ENCODE results near the gene EHD1. TPM values are rescaled to one million over a fixed set of nuclear protein-coding genes. Genes with fewer than 3 reads are reported as not detected.

EHD1 gene
- polyA plus RNA-seq, 1 donor (not counting 4 experiments of a cell fraction or from before 2014, with no cell fraction given) = 73.9 TPM

- Histone ChIP-seq H2AFZ (ENCODE audit: control insufficient read depth, low read length) (no peak overlapping the region), H3K9me3 (ENCODE audit: control insufficient read depth, low read depth, low read length) (no peaks in the 10 kb centered on the region), H3K36me3 (ENCODE audit: control insufficient read depth in 2 of 2, extremely low read depth in 1 of 2, insufficient read depth in 2 of 2, low read length in 2 of 2) (no peaks in the 10 kb centered on the region), H3K9me1 (ENCODE audit: control insufficient read depth, extremely low read depth, insufficient read depth, low read length) (peaks cover 2% of the 10 kb centered on the region), H3K27me3 (ENCODE audit: control insufficient read depth, extremely low read depth, insufficient read depth, low read length) (no peaks in the 10 kb centered on the region), H3K9ac (ENCODE audit: control insufficient read depth, extremely low read depth, insufficient read depth, low read length) (no peak overlapping the region), H3K4me3 (ENCODE audit: control insufficient read depth in 2 of 3, extremely low read depth in 1 of 3, insufficient read depth in 2 of 3, low read depth in 1 of 3, low read length in 3 of 3) (no peak overlapping the region), H4K20me1 (ENCODE audit: control insufficient read depth, extremely low read depth, insufficient read depth, low read length) (no peaks in the 10 kb centered on the region), H3K4me1 (ENCODE audit: control insufficient read depth, extremely low read depth, insufficient read depth, low read length) (peaks cover 32% of the 10 kb centered on the region), H3K27ac (ENCODE audit: control insufficient read depth, insufficient read depth, low read length) (no peak overlapping the region), H3K4me2 (ENCODE audit: control insufficient read depth, extremely low read depth, insufficient read depth, low read depth, low read length) (no peak overlapping the region), H3K79me2 (ENCODE audit: control insufficient read depth, insufficient read depth, low read length) (no peaks in the 10 kb centered on the region)
- FAIRE-seq = no peak
- TF ChIP-seq CTCF (optimal IDR thresholded peaks at IDR 0.05 in 1 of 3, IDR thresholded peaks at IDR 0.05 in 1 of 3, conservative IDR thresholded peaks at IDR 0.05 in 1 of 3; ENCODE audit: extremely low read depth in 1 of 3, insufficient read depth in 2 of 3, low read length in 3 of 3) (no peak), EZH2 (IDR thresholded peaks at IDR 0.05; ENCODE audit: low read length) (no peak)
- DNase-seq (ENCODE audit: low read depth, low spot score) = no peak
- dilution Hi-C loops (cut with MboI; ENCODE audit: extremely low pct_ligation_motif_present, low sequenced_read_pairs) = no loop called here
These were observed 5.6 kb upstream of the EHD1 start for GRCh38 chr11:64884019-64884418.

- Histone ChIP-seq H3K9me3 (ENCODE audit: control insufficient read depth, low read depth, low read length) (no peaks in the 10 kb centered on the region), H4K20me1 (ENCODE audit: control insufficient read depth, extremely low read depth, insufficient read depth, low read length) (no peaks in the 10 kb centered on the region), H3K4me3 (ENCODE audit: control insufficient read depth in 2 of 3, extremely low read depth in 1 of 3, insufficient read depth in 2 of 3, low read depth in 1 of 3, low read length in 3 of 3) (no peak overlapping the region), H3K27ac (ENCODE audit: control insufficient read depth, insufficient read depth, low read length) (no peak overlapping the region), H3K27me3 (ENCODE audit: control insufficient read depth, extremely low read depth, insufficient read depth, low read length) (no peaks in the 10 kb centered on the region), H3K9ac (ENCODE audit: control insufficient read depth, extremely low read depth, insufficient read depth, low read length) (no peak overlapping the region), H3K4me2 (ENCODE audit: control insufficient read depth, extremely low read depth, insufficient read depth, low read depth, low read length) (no peak overlapping the region), H2AFZ (ENCODE audit: control insufficient read depth, low read length) (no peak overlapping the region), H3K9me1 (ENCODE audit: control insufficient read depth, extremely low read depth, insufficient read depth, low read length) (peaks cover 2% of the 10 kb centered on the region), H3K79me2 (ENCODE audit: control insufficient read depth, insufficient read depth, low read length) (no peaks in the 10 kb centered on the region), H3K36me3 (ENCODE audit: control insufficient read depth in 2 of 2, extremely low read depth in 1 of 2, insufficient read depth in 2 of 2, low read length in 2 of 2) (no peaks in the 10 kb centered on the region), H3K4me1 (ENCODE audit: control insufficient read depth, extremely low read depth, insufficient read depth, low read length) (peaks cover 30% of the 10 kb centered on the region)
- no peak for FAIRE-seq
- TF ChIP-seq EZH2 (IDR thresholded peaks at IDR 0.05; ENCODE audit: low read length) = no peak
- TF ChIP-seq CTCF (optimal IDR thresholded peaks at IDR 0.05 in 1 of 3, IDR thresholded peaks at IDR 0.05 in 1 of 3, conservative IDR thresholded peaks at IDR 0.05 in 1 of 3; ENCODE audit: extremely low read depth in 1 of 3, insufficient read depth in 2 of 3, low read length in 3 of 3) = no peak
- DNase-seq (ENCODE audit: low read depth, low spot score) = no peak
- dilution Hi-C loops (cut with MboI; ENCODE audit: extremely low pct_ligation_motif_present, low sequenced_read_pairs) = no loop called here
These were observed 5.2 kb upstream of the EHD1 start for GRCh38 chr11:64883575-64883974.
